AG04449 (cell line): ENCODE data around the gene CCDC187.

Experiments used
- CTCF ChIA-PET: fragments of 350-600 bp; formaldehyde crosslinking; extraction: SDS; loops from one replicate; lab custom pipeline; 2021; ENCODE audit warnings: antibody characterized with exemption; lab: Yijun Ruan, JAX
- POLR2A ChIA-PET: fragments of 400-600, 350-600 bp; formaldehyde crosslinking; extraction: SDS; loops from one replicate; lab custom pipeline; 2020; ENCODE audit warnings: antibody characterized with exemption, inconsistent platforms; lab: Yijun Ruan, JAX
- DNase-seq: peaks from one replicate; pipeline ENCODE4 v3.0.0-alpha.2; 2010; ENCODE audit warnings: low read depth, low spot score
- H3K4me3 ChIP-seq: 2 replicates; pipeline ENCODE4 v1.5.1; 2011; ENCODE audit warnings: low read depth, mild to moderate bottlenecking, control low read depth, low read length
- TF ChIP-seq, protein P1 (sequence below): IDR thresholded peaks from one replicate; pipeline ENCODE4 v1.5.1; 2011; ENCODE audit warnings: mild to moderate bottlenecking, moderate library complexity, low read length, control low read depth, inconsistent platforms; ENCODE audit not compliant: insufficient read depth; ENCODE audit errors: missing control alignments

CCDC187 gene

GRCh38 chr9:136260521-136260920 is 43.4 kb downstream of the CCDC187 start:
- CTCF ChIA-PET, result no interaction called here
- no peak overlapping the region for H3K4me3 ChIP-seq
- TF ChIP-seq, protein P1, sequence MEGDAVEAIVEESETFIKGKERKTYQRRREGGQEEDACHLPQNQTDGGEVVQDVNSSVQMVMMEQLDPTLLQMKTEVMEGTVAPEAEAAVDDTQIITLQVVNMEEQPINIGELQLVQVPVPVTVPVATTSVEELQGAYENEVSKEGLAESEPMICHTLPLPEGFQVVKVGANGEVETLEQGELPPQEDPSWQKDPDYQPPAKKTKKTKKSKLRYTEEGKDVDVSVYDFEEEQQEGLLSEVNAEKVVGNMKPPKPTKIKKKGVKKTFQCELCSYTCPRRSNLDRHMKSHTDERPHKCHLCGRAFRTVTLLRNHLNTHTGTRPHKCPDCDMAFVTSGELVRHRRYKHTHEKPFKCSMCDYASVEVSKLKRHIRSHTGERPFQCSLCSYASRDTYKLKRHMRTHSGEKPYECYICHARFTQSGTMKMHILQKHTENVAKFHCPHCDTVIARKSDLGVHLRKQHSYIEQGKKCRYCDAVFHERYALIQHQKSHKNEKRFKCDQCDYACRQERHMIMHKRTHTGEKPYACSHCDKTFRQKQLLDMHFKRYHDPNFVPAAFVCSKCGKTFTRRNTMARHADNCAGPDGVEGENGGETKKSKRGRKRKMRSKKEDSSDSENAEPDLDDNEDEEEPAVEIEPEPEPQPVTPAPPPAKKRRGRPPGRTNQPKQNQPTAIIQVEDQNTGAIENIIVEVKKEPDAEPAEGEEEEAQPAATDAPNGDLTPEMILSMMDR, result no peak
- no peak for DNase-seq
- POLR2A ChIA-PET, result no interaction called here

DNA sequence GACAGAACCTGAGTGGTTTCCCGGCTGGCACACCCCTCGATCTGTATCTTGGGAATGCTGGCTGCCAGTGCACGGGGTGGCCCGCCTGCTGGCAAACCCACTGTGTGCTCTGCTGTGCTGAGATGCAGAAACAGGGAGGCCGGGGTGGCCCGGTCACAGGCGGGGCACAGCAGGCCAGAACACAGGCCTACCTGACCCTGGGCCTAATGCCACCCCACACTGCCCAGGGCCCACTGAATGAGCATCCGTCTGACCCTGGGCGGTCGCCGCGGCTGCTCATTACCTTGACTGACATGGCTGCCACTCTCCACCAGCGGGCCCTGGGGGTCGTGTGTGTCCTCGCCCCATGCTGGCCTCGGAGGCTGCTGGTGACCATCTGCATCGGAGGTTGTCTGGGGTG is 44.1 kb downstream of the CCDC187 start:
- CTCF ChIA-PET, result no interaction called here
- POLR2A ChIA-PET, result no interaction called here
- no peak overlapping the region for H3K4me3 ChIP-seq
- TF ChIP-seq, protein P1, result no peak
- DNase-seq, result no peak

GRCh38 chr9:136259517-136259813 is 44.4 kb downstream of the CCDC187 start:
- POLR2A ChIA-PET, result no interaction called here
- TF ChIP-seq, protein P1, result no peak
- CTCF ChIA-PET, result no interaction called here
- H3K4me3 ChIP-seq, result no peak overlapping the region
- DNase-seq, result no peak

- ChIA-PET POLR2A (no interaction called here), CTCF (no interaction called here)
- TF ChIP-seq, protein P1, result no peak
- DNase-seq, result no peak
- no peak overlapping the region for H3K4me3 ChIP-seq
Measured at GRCh38 chr9:136258786-136259516, 44.9 kb downstream of the CCDC187 start.

DNA sequence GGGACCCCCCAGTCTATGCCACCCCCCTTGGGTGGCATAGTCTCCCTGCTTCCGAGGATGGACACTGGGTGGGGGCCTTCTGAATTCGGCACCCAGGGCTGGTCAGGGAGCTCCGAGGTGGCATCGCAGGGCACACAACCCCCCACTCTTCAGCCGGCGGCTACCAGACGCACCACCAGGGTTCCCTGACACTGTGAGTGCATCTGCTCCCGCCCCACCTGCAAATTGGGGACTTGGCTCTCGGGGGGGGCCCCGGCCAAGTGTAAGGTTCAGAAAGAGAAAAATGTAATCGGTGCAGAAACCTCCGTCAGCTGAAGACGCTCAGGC is 45.6 kb downstream of the CCDC187 start:
- H3K4me3 ChIP-seq, result no peak overlapping the region
- no peak for DNase-seq
- POLR2A ChIA-PET, result no interaction called here
- CTCF ChIA-PET, result interaction anchor here (0.9 kb wide), 1 partner anchor 41 kb away, joined by 3 read pairs; no protein-coding TSS in a partner anchor
- TF ChIP-seq, protein P1, result no peak

GRCh38 chr9:136257381-136258298 is 46.3 kb downstream of the CCDC187 start:
- POLR2A ChIA-PET, result interaction anchor here (0.6 kb wide), 1 partner anchor 47 kb away, joined by 3 read pairs; no protein-coding TSS in a partner anchor
- CTCF ChIA-PET, result interaction anchor here (0.9 to 1.6 kb wide), 6 partner anchors 10 to 40 kb away, joined by 3 to 4 read pairs (median 3); no protein-coding TSS in a partner anchor
- no peak overlapping the region for H3K4me3 ChIP-seq
- TF ChIP-seq, protein P1, result no peak
- DNase-seq, result no peak
